D721Med (cell line): ENCODE data around the gene ZSCAN29.
"Not testable (repeated sequence)": the region's sequence is repeated elsewhere in the genome, so short reads cannot be mapped to it uniquely, and the experiment has no call there.

ENCODE experiments used
- DNase-seq: peaks from one replicate; pipeline ENCODE4 v3.0.0; 2011; ENCODE audit warnings: low spot score; ENCODE audit not compliant: insufficient read length
- FAIRE-seq: peaks from 2 replicates; lab custom pipeline; 2011; peaks lifted over from hg19 to GRCh38; lab: Jason Lieb, UNC
- TF ChIP-seq, protein P1 (sequence below): IDR thresholded peaks from 2 replicates; pipeline ENCODE4 v1.5.1; 2012; ENCODE audit warnings: mild to moderate bottlenecking, control low read depth; ENCODE audit not compliant: insufficient read depth; ENCODE audit errors: missing control alignments

The ZSCAN29 gene

DNA sequence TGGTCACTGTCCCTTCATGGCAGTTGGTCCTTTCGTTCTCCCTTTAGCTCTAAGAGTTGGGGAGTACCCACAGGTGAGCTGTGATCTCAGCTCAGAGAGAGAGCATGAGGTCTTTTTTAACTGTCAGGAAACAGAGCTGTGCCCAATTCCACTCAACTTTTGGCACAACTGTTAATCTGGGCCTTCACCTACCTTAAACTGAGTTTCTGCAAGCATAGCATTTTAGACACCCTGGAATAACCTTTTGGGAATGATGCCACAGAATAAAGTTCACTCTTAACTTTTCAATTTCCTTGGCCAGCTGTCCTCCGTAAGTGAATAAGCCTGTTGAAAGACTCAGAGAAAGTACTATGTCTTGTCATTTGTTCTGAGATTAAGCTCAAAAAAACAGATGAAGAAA lies 36.0 kb upstream of the ZSCAN29 start:
- TF ChIP-seq, protein P1, sequence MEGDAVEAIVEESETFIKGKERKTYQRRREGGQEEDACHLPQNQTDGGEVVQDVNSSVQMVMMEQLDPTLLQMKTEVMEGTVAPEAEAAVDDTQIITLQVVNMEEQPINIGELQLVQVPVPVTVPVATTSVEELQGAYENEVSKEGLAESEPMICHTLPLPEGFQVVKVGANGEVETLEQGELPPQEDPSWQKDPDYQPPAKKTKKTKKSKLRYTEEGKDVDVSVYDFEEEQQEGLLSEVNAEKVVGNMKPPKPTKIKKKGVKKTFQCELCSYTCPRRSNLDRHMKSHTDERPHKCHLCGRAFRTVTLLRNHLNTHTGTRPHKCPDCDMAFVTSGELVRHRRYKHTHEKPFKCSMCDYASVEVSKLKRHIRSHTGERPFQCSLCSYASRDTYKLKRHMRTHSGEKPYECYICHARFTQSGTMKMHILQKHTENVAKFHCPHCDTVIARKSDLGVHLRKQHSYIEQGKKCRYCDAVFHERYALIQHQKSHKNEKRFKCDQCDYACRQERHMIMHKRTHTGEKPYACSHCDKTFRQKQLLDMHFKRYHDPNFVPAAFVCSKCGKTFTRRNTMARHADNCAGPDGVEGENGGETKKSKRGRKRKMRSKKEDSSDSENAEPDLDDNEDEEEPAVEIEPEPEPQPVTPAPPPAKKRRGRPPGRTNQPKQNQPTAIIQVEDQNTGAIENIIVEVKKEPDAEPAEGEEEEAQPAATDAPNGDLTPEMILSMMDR = no peak
- FAIRE-seq = no peak
- DNase-seq = no peak

DNA sequence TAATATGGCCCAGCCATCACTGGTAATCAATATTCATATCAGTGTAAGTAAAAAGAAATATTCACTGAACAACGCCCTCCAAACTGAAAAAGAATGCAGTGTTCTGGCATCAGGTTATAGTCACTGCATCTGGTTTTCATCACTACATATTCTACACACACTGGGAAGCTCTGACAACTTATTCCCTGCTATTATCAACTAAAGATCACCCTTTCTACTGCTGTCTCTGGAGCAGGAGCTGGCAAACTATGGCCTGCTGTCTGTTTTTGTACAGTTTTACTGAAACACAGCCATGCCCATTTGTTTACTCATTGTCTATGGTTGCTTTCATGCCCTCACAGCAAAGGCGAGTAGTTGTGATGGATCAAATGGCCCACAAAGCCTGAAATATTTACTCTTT lies 35.3 kb upstream of the ZSCAN29 start:
- TF ChIP-seq, protein P1 = no peak
- DNase-seq (no peak), FAIRE-seq (no peak)

DNA sequence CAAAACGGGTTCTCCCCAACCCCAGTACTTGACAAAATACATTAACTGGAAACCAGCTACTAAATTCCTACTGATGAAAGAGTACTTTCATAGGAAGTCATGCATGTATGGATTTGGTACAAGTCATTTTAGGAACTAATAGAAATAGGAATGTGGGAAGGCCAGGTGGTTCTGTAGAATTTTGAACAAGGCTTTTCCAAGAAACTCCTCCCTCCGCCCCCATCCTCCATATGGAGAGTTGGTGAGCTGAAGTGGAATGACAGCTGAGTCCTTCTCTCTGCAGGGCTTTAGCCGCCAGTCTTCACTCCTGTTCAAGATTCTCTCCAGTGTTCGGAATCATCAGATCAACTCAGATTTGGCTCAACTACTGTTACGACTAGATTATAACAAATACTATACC lies 33.3 kb upstream of the ZSCAN29 start:
- no peak for FAIRE-seq
- TF ChIP-seq, protein P1 = no peak
- DNase-seq = no peak

DNA sequence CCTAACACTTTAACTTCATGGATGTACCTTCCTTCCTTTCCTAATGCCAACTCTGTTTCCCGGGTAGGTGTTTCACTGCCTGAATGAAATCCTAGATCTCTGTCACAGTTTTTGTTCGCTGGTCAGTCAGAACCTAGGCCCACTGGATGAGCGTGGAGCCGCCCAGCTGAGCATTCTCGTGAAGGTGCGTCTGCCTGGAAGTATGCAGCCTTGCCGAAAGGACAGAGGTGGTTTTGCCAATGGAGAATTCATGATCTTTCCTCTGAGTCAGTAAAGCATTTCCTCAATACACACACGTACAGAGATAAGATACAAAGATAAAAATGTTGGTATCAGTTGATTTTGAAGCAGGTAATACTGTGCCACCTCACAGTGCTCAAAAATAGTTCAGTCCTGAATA lies 32.8 kb upstream of the ZSCAN29 start:
- no peak for FAIRE-seq
- TF ChIP-seq, protein P1 = no peak

DNA sequence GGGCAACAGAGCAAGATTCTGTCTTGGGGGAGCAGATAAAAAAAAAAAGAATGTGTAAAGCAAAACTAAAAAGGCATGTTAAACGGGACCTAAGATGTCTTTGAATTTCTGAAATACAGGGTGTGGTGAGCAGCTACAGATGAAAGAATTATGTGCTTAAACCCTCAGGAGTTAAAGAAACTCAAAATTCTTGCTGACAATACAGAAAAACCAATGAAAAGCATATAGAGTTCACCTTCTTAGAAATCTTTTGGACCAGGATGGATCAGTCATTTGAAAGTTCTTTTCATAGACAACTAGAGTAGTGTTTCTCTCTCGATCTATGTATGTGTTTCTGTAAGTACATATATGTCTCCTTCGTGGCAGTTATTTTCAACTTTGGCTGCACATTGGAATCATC lies 31.4 kb upstream of the ZSCAN29 start:
- FAIRE-seq (no peak), DNase-seq (no peak)
- TF ChIP-seq, protein P1 = no peak

More for the DNA sequence above, 32.8 kb upstream of the ZSCAN29 start:
- DNase-seq = no peak

DNA sequence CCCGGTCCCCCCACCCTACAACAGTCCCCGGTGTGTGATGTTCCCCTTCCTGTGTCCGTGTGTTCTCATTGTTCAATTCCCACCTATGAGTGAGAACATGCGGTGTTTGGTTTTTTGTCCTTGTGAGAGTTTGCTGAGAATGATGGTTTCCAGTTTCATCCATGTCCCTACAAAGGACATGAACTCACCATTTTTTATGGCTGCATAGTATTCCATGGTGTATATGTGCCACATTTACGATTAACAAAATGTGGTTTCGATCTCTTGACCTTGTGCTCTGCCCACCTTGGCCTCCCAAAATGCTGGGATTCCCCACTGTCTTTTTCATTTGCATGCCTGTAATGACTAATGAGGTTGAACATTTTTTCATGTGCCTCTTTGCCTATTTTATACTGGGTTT lies 22.7 kb upstream of the ZSCAN29 start:
- not testable (repeated sequence) for FAIRE-seq, DNase-seq

DNA sequence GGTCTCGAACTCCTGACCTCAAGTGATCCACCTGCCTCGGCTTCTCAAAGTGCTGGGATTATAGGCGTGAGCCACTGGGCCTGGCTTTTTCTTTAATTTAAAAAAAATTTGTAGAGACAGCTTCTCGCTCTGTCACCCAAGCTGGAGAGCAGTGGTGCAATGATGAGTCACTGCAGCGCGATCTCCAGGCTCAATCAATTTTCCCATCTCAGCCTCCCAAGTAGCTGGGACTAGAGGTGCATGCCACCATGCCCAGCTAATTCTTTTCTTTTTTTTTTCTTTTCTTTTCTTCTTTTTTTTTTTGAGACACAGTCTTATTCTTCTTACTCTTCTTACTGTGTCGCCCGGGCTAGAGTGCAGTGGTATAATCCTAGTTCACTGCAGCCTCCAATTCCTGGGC lies 19.9 kb upstream of the ZSCAN29 start:
- FAIRE-seq (no peak), DNase-seq (no peak)
- TF ChIP-seq, protein P1 = no peak

DNA sequence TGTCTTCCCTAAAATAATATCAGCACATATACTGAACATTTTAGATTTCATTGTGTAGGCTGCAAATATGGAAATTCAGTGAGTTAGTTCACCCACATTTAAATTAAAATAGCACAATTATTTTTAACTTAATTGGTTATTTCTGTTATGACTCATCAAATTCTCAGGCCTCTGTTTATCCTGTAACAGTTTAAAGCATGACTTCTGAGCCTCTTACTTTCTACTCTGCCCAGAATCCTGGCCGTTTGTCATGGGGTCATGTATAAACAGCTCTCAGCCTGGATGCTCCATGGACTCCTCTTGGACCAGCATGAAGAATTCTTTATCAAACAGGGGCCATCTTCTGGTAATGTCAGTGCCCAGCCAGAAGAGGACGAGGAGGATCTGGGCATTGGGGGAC lies 12.2 kb upstream of the ZSCAN29 start:
- DNase-seq (no peak), FAIRE-seq (no peak)
- TF ChIP-seq, protein P1 = no peak
